ENCODE results near the gene FAM83B. TPM values are rescaled to one million over a fixed set of nuclear protein-coding genes. Genes with fewer than 3 reads are reported as not detected.

Gene FAM83B
- total RNA-seq, 4 donors from 2014 or later = 20.2 to 38.5 (median 36.6) TPM

GRCh38 chr6:54988576-54988975 lies 142.0 kb downstream of the FAM83B start:
- Histone ChIP-seq H3K36me3 (no peaks in the 10 kb centered on the region), H3K9me3 (peaks cover 3 to 4% of the 10 kb centered on the region in 2 donors), H3K4me3 (no peak overlapping the region), H3K27ac (peak overlapping the region in 2 of 4 donors; percentile 11 to 24), H3K4me1 (peaks cover 0 to 10% (median 4%) of the 10 kb centered on the region in 4 donors), H3K27me3 (no peaks in the 10 kb centered on the region)
- in situ Hi-C loops (cut with MboI; ENCODE audit: low pct_ligation_motif_present in 1 of 4, low pct_unique_long_range_greater_than_20kb in 1 of 4, low sequenced_read_pairs in 3 of 4) (no loop called here), intact Hi-C loops (cut with DNase I; ENCODE audit: low total_unique reads) (no loop called here)
- no peak for DNase-seq
- TF ChIP-seq EP300 (IDR thresholded peaks at IDR 0.05; ENCODE audit: low read depth) (no peak), POLR2AphosphoS5 (IDR thresholded peaks at IDR 0.05) (no peak), CTCF (IDR thresholded peaks at IDR 0.05) (no peak), POLR2A (IDR thresholded peaks at IDR 0.05) (no peak)

- peaks cover 0 to 18% (median 5%) of the 10 kb centered on the region in 4 donors for H3K4me1 ChIP-seq
- intact Hi-C loops (cut with DNase I; ENCODE audit: low total_unique reads) (no loop called here), in situ Hi-C loops (cut with MboI; ENCODE audit: low pct_ligation_motif_present in 1 of 4, low pct_unique_long_range_greater_than_20kb in 1 of 4, low sequenced_read_pairs in 3 of 4) (no loop called here)
- DNase-seq = no peak
- peaks cover 0 to 4% of the 10 kb centered on the region in 2 donors for H3K9me3 ChIP-seq
- H3K27ac ChIP-seq = no peak overlapping the region
- H3K27me3 ChIP-seq = no peaks in the 10 kb centered on the region
- no peak overlapping the region for H3K4me3 ChIP-seq
- WGBS, 2 donors (ENCODE audit: low coverage in 1 of 2) = 30 to 34% methylated on average over 3 of the region's 3 CpGs
- TF ChIP-seq POLR2AphosphoS5 (IDR thresholded peaks at IDR 0.05) (no peak), EP300 (IDR thresholded peaks at IDR 0.05; ENCODE audit: low read depth) (no peak), POLR2A (IDR thresholded peaks at IDR 0.05) (no peak), CTCF (IDR thresholded peaks at IDR 0.05) (no peak)
- H3K36me3 ChIP-seq = no peaks in the 10 kb centered on the region
Measured at GRCh38 chr6:54990001-54990400, 143.4 kb downstream of the FAM83B start.
